ENCODE data around the gene RBMX. TPM values are rescaled to one million over a fixed set of nuclear protein-coding genes. Genes with fewer than 3 reads are reported as not detected.

Gene RBMX
- total RNA-seq, 1 experiment from 2014 or later: 261 TPM

DNA sequence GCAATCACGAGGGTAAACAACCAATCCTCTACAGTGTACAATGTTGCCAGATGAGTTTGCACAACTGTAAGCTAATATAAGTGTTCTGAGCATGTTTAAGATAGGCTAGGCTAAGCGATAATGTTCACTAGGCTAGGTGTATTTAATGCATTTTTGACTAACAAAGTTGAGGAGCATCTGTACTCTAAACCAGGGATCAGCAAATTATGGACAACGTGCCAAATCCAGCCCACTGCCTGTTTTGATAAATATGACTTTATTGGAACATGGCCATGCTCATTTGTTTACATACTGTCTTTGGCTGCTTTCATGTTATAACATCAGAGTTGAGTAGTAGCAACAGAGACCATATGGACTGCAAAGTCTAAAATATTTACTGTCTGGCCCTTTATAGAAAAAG, 53.5 kb downstream of the RBMX start:
- TF ChIP-seq, protein P1, sequence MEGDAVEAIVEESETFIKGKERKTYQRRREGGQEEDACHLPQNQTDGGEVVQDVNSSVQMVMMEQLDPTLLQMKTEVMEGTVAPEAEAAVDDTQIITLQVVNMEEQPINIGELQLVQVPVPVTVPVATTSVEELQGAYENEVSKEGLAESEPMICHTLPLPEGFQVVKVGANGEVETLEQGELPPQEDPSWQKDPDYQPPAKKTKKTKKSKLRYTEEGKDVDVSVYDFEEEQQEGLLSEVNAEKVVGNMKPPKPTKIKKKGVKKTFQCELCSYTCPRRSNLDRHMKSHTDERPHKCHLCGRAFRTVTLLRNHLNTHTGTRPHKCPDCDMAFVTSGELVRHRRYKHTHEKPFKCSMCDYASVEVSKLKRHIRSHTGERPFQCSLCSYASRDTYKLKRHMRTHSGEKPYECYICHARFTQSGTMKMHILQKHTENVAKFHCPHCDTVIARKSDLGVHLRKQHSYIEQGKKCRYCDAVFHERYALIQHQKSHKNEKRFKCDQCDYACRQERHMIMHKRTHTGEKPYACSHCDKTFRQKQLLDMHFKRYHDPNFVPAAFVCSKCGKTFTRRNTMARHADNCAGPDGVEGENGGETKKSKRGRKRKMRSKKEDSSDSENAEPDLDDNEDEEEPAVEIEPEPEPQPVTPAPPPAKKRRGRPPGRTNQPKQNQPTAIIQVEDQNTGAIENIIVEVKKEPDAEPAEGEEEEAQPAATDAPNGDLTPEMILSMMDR (IDR thresholded peaks at IDR 0.05; ENCODE audit: insufficient read depth in 1 of 2, low read depth in 1 of 2, low read length in 1 of 2, severe bottlenecking in 1 of 2, unreplicated experiment in 1 of 2): no peak
- CTCF ChIA-PET: no interaction called here

DNA sequence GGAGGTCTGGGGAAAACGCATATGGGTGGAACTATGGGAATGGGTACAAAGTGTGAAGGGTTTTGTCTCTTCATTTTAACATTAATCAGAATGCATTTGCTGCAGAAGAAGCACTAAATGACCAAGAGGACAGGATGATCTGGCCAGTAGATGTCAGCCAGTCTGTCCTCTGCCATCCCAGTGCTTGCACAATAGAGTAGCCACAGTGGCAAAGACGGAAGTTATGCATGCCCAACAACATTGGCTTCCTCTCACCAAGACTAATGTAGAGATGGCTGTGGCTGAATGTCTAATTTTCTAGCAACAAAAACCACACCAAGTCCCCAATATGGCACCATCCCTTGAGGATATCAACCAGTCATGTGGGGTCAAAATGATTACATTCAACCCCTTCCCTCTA, 54.8 kb downstream of the RBMX start:
- no TSS peak for BruUV-seq (replicated peaks)
- no peak overlapping the region for H3K27ac Mint-ChIP-seq (ENCODE audit: unreplicated experiment)
- POLR2A ChIA-PET: no interaction called here
- no peaks in the 10 kb centered on the region for H3K9me3 Mint-ChIP-seq (ENCODE audit: unreplicated experiment)
- intact Hi-C loops (cut with micrococcal nuclease; ENCODE audit: unreplicated experiment): no loop called here
- H3K4me1 Mint-ChIP-seq (ENCODE audit: low read depth, unreplicated experiment): no peaks in the 10 kb centered on the region
- no peaks in the 10 kb centered on the region for H3K27me3 Mint-ChIP-seq (ENCODE audit: insufficient read depth, unreplicated experiment)
- Histone ChIP-seq H3K36me3 (ENCODE audit: control insufficient read depth, insufficient read depth, low read length) (no peaks in the 10 kb centered on the region), H3K9me3 (no peaks in the 10 kb centered on the region), H3K27me3 (replicated peaks; ENCODE audit: control insufficient read depth, insufficient read depth, low read length) (no peaks in the 10 kb centered on the region), H3K4me1 (no peaks in the 10 kb centered on the region), H3K4me3 (ENCODE audit: low read depth, low read length) (no peak overlapping the region)
- no peak for DNase-seq
- CTCF ChIA-PET: no interaction called here
- H3K36me3 Mint-ChIP-seq (ENCODE audit: insufficient read depth, unreplicated experiment): no peaks in the 10 kb centered on the region
- no peak overlapping the region for H3K4me3 Mint-ChIP-seq (ENCODE audit: unreplicated experiment)
- TF ChIP-seq, protein P1 (IDR thresholded peaks at IDR 0.05; ENCODE audit: insufficient read depth in 1 of 2, low read depth in 1 of 2, low read length in 1 of 2, severe bottlenecking in 1 of 2, unreplicated experiment in 1 of 2): no peak

More for the DNA sequence above, 53.5 kb downstream of the RBMX start:
- POLR2A ChIA-PET: no interaction called here
- H3K4me1 ChIP-seq: no peaks in the 10 kb centered on the region
- Mint-ChIP-seq H3K27me3 (ENCODE audit: insufficient read depth, unreplicated experiment) (no peaks in the 10 kb centered on the region), H3K27ac (ENCODE audit: unreplicated experiment) (no peak overlapping the region), H3K4me3 (ENCODE audit: unreplicated experiment) (no peak overlapping the region), H3K9me3 (ENCODE audit: unreplicated experiment) (no peaks in the 10 kb centered on the region), H3K36me3 (ENCODE audit: insufficient read depth, unreplicated experiment) (no peaks in the 10 kb centered on the region), H3K4me1 (ENCODE audit: low read depth, unreplicated experiment) (no peaks in the 10 kb centered on the region)
- no TSS peak for BruUV-seq (replicated peaks)
- no peaks in the 10 kb centered on the region for H3K36me3 ChIP-seq (ENCODE audit: control insufficient read depth, insufficient read depth, low read length)
- intact Hi-C loops (cut with micrococcal nuclease; ENCODE audit: unreplicated experiment): no loop called here
- no peaks in the 10 kb centered on the region for H3K9me3 ChIP-seq
- no peak overlapping the region for H3K4me3 ChIP-seq (ENCODE audit: low read depth, low read length)
- H3K27me3 ChIP-seq (replicated peaks; ENCODE audit: control insufficient read depth, insufficient read depth, low read length): no peaks in the 10 kb centered on the region
- DNase-seq: no peak

Other genes starting within 250 kb of the RBMX start
- gene CD40LG, start 232.6 kb downstream of the RBMX start, total RNA-seq (2022): not detected in 2 replicates
- not detected in 2 replicates for gene ARHGEF6, start 99.8 kb downstream of the RBMX start, total RNA-seq (2022)
- not detected in 2 replicates for gene GPR101, start 153.3 kb upstream of the RBMX start, total RNA-seq (2022)